LNCAP (cell line): ENCODE results near the gene OR2V1.
"Not testable (repeated sequence)": the region's sequence is repeated elsewhere in the genome, so short reads cannot be mapped to it uniquely, and the experiment has no call there.

Experiments used
- CTCF ChIP-seq: fragments of 450-650 bp; IDR thresholded peaks from 2 replicates; pipeline ENCODE4 v1.5.1; 2017; ENCODE audit warnings: mild to moderate bottlenecking

OR2V1 gene

GRCh38 chr5:181149806-181150733 lies 19.1 kb upstream of the OR2V1 start:
- TF ChIP-seq CTCF: no peak

GRCh38 chr5:181149355-181149754 lies 18.4 kb upstream of the OR2V1 start:
- no peak for TF ChIP-seq CTCF

GRCh38 chr5:181146927-181147636 lies 16.1 kb upstream of the OR2V1 start, which contains the start of gene OR2V2:
OR2V2 (plus strand) TSS chr5:181147586; CDS start chr5:181154943, 7,357 bp downstream.
- not testable (repeated sequence) for TF ChIP-seq CTCF

GRCh38 chr5:181145133-181145532 lies 14.2 kb upstream of the OR2V1 start:
- no peak for TF ChIP-seq CTCF

GRCh38 chr5:181142054-181142453 lies 11.1 kb upstream of the OR2V1 start:
- TF ChIP-seq CTCF: no peak

- no peak for TF ChIP-seq CTCF
Measured at GRCh38 chr5:181140766-181141165, 9.8 kb upstream of the OR2V1 start.

- TF ChIP-seq CTCF: no peak
Measured at GRCh38 chr5:181138258-181138657, 7.3 kb upstream of the OR2V1 start.
